T-helper 1 cell treated with Interleukin-12 subunit alpha and Interleukin-12 subunit beta and Interleukin-4 antibody, amounts not matched to agents 30 μg/mL and 1 μg/mL, for 36 hours (primary cell): ENCODE data around the gene KRTAP5-1.
A peak's percentile ranks its signal among the peaks of the same experiment; 100 is the strongest.

Source experiments
- H3K27ac Mint-ChIP-seq: one replicate; pipeline ENCODE4 v1.8.0; 2021; ENCODE audit warnings: mild to moderate bottlenecking, mixed read lengths
- H3K27me3 Mint-ChIP-seq: one replicate; pipeline ENCODE4 v1.8.0; 2021; ENCODE audit warnings: low read depth, mixed read lengths
- H3K36me3 Mint-ChIP-seq: one replicate; pipeline ENCODE4 v1.8.0; 2021; ENCODE audit warnings: low read depth, mixed read lengths
- H3K4me1 Mint-ChIP-seq: one replicate; pipeline ENCODE4 v1.8.0; 2021; ENCODE audit warnings: low read depth, mixed read lengths
- H3K4me3 Mint-ChIP-seq: one replicate; pipeline ENCODE4 v1.8.0; 2021; ENCODE audit warnings: mild to moderate bottlenecking, moderate library complexity, mixed read lengths
- H3K9me3 Mint-ChIP-seq: one replicate; pipeline ENCODE4 v1.8.0; 2021; ENCODE audit warnings: mixed read lengths

KRTAP5-1 gene

DNA sequence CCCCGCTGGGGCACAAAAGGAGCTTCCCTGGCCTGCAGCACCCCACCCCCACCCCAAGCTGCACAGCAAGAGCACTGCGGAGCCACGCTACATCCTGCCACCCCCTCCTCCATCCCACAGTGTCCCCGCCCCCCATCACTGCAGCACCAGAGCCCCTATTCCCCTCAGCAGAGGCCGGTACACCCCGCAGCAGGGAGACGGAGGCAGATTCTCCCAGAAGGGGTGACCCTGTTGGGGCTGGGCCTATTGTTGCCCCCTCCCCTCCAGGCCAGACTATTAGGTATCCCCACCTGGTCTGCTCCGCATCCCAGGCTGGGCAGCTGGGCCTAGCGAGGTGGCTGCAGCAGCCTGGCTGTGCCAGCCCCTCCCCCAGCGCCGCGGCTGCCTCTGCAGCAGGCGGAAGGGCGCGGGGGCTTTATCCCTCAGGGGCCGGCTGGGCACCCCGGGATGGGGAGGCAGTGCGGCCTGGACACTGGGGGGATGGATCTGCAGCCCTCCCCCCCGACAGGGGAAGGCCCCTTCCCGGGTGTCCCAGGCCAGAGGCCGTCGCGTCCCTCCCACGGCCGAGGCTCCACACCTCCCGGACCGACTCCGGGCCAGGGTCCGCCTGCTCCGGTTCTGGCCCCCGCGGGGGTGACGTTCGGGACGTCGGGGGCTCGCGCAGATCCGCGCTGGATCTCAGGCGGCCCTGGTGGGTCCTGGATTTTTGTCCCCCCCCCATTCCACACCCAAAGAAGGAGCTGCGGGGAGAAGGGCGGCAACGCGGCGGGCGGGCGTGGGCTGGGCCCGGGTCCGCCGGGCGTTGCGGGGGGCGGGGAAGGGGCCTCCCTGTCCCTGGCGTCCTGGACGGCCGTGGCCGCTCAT lies 14.0 kb downstream of the KRTAP5-1 start:
- Mint-ChIP-seq H3K4me3 (peak overlapping the region; percentile 60), H3K9me3 (no peaks in the 10 kb centered on the region), H3K36me3 (no peaks in the 10 kb centered on the region), H3K4me1 (peaks cover 6% of the 10 kb centered on the region), H3K27me3 (peaks cover 36% of the 10 kb centered on the region), H3K27ac (peak overlapping the region; percentile 59)

- peak overlapping the region; percentile 60 for H3K4me3 Mint-ChIP-seq
- H3K27me3 Mint-ChIP-seq, result peaks cover 31% of the 10 kb centered on the region
- H3K9me3 Mint-ChIP-seq, result no peaks in the 10 kb centered on the region
- H3K4me1 Mint-ChIP-seq, result peaks cover 6% of the 10 kb centered on the region
- H3K27ac Mint-ChIP-seq, result peak overlapping the region; percentile 59
- H3K36me3 Mint-ChIP-seq, result no peaks in the 10 kb centered on the region
Observed at GRCh38 chr11:1570531-1570895, 14.6 kb downstream of the KRTAP5-1 start.

GRCh38 chr11:1570001-1570453 lies 15.1 kb downstream of the KRTAP5-1 start:
- Mint-ChIP-seq H3K9me3 (no peaks in the 10 kb centered on the region), H3K4me1 (peaks cover 5% of the 10 kb centered on the region), H3K4me3 (no peak overlapping the region), H3K27me3 (peaks cover 26% of the 10 kb centered on the region), H3K27ac (no peak overlapping the region), H3K36me3 (no peaks in the 10 kb centered on the region)

GRCh38 chr11:1569251-1569780 lies 15.8 kb downstream of the KRTAP5-1 start:
- peaks cover 4% of the 10 kb centered on the region for H3K4me1 Mint-ChIP-seq
- H3K4me3 Mint-ChIP-seq, result no peak overlapping the region
- no peaks in the 10 kb centered on the region for H3K36me3 Mint-ChIP-seq
- H3K27me3 Mint-ChIP-seq, result peaks cover 23% of the 10 kb centered on the region
- H3K9me3 Mint-ChIP-seq, result no peaks in the 10 kb centered on the region
- H3K27ac Mint-ChIP-seq, result no peak overlapping the region

GRCh38 chr11:1568441-1568911 lies 16.6 kb downstream of the KRTAP5-1 start:
- Mint-ChIP-seq H3K36me3 (no peaks in the 10 kb centered on the region), H3K4me3 (no peak overlapping the region)

GRCh38 chr11:1567721-1568100 lies 17.4 kb downstream of the KRTAP5-1 start:
- H3K9me3 Mint-ChIP-seq, result no peaks in the 10 kb centered on the region
- H3K27ac Mint-ChIP-seq, result no peak overlapping the region
- peaks cover 15% of the 10 kb centered on the region for H3K27me3 Mint-ChIP-seq
- H3K4me1 Mint-ChIP-seq, result no peaks in the 10 kb centered on the region
- no peaks in the 10 kb centered on the region for H3K36me3 Mint-ChIP-seq
- H3K4me3 Mint-ChIP-seq, result no peak overlapping the region

More at GRCh38 chr11:1568441-1568911, 16.6 kb downstream of the KRTAP5-1 start:
- no peak overlapping the region for H3K27ac Mint-ChIP-seq
- H3K4me1 Mint-ChIP-seq, result peaks cover 2% of the 10 kb centered on the region
- peaks cover 17% of the 10 kb centered on the region for H3K27me3 Mint-ChIP-seq
- no peaks in the 10 kb centered on the region for H3K9me3 Mint-ChIP-seq

DNA sequence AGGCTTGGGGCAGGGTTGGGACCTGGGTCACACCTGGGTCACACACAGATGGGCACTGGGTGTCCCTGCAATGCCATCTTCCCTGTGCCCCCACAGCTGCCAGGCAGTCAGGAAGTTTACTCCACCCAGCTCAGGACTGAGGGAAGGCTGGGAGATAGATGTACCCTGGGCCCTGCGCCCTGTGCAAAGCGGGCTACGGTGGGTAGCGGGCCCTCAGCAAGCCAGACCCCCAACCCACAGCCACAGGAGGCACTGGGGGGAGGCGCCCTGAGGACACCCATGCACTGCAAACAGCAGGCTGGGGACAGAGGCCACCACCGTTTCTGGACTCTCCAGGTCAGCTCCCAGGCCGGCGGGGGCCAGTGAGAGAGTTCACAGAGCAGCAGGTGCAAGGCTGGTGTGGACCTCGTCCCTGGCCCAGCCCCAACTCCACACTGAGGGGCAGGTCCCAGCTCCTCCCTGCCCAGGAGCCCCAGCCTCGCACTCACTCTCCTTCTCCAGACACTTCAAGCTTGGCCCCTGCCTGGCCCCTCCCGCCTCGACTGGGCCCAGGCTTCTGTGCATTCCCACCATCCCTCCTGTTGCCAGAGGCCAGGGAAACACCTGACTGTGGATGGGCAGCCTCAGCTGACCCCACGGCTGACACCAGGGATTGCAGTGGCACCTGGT lies 17.9 kb downstream of the KRTAP5-1 start:
- H3K4me3 Mint-ChIP-seq, result no peak overlapping the region
- H3K27ac Mint-ChIP-seq, result no peak overlapping the region
- no peaks in the 10 kb centered on the region for H3K36me3 Mint-ChIP-seq
- peaks cover 15% of the 10 kb centered on the region for H3K27me3 Mint-ChIP-seq
- no peaks in the 10 kb centered on the region for H3K4me1 Mint-ChIP-seq
- no peaks in the 10 kb centered on the region for H3K9me3 Mint-ChIP-seq

- H3K4me3 Mint-ChIP-seq, result no peak overlapping the region
- peaks cover 15% of the 10 kb centered on the region for H3K27me3 Mint-ChIP-seq
- H3K4me1 Mint-ChIP-seq, result no peaks in the 10 kb centered on the region
- no peak overlapping the region for H3K27ac Mint-ChIP-seq
- H3K9me3 Mint-ChIP-seq, result no peaks in the 10 kb centered on the region
- H3K36me3 Mint-ChIP-seq, result no peaks in the 10 kb centered on the region
Observed at GRCh38 chr11:1566381-1567051, 18.6 kb downstream of the KRTAP5-1 start.

- Mint-ChIP-seq H3K9me3 (no peaks in the 10 kb centered on the region), H3K27me3 (peaks cover 14% of the 10 kb centered on the region), H3K4me1 (no peaks in the 10 kb centered on the region), H3K36me3 (no peaks in the 10 kb centered on the region), H3K27ac (no peak overlapping the region), H3K4me3 (no peak overlapping the region)
Observed at GRCh38 chr11:1565904-1566247, 19.2 kb downstream of the KRTAP5-1 start.

GRCh38 chr11:1565173-1565903 lies 19.7 kb downstream of the KRTAP5-1 start:
- H3K27me3 Mint-ChIP-seq, result peaks cover 8% of the 10 kb centered on the region

DNA sequence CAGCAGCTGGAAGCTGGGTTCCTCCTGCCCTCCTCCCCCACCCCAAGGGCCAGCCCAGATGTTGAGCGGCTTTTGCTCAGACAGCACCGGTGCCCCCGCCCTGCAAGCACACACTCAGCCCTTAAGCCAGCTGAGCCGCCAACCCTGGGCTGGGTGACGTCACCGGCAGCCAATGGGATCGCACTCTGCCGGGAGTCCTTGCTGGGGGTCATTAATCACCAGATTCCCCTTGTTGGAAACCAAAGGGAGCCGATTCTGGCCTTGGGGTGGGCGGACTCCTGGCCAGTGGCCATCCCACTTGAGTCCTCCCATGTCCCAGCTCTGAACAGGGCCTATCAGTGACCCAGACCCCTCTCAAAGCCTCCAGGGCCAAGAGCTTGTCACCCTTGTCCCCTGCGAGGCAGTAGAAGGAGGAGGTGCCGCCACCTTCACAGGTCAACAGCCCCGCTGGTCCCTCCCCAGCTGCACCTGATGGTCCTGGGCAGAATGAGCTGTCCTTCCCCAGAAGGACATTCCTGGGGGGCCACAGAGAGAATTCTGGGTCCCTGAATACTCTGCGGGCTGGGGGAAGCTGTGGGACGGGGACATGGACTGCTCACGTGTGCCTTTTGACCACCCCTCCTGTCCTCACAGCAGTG lies 20.4 kb downstream of the KRTAP5-1 start:
- Mint-ChIP-seq H3K27ac (no peak overlapping the region), H3K9me3 (no peaks in the 10 kb centered on the region), H3K4me3 (no peak overlapping the region), H3K4me1 (no peaks in the 10 kb centered on the region), H3K27me3 (peaks cover 5% of the 10 kb centered on the region), H3K36me3 (no peaks in the 10 kb centered on the region)

More at GRCh38 chr11:1565173-1565903, 19.7 kb downstream of the KRTAP5-1 start:
- no peaks in the 10 kb centered on the region for H3K4me1 Mint-ChIP-seq
- no peak overlapping the region for H3K4me3 Mint-ChIP-seq
- H3K27ac Mint-ChIP-seq, result no peak overlapping the region
- H3K9me3 Mint-ChIP-seq, result no peaks in the 10 kb centered on the region
- H3K36me3 Mint-ChIP-seq, result no peaks in the 10 kb centered on the region

DNA sequence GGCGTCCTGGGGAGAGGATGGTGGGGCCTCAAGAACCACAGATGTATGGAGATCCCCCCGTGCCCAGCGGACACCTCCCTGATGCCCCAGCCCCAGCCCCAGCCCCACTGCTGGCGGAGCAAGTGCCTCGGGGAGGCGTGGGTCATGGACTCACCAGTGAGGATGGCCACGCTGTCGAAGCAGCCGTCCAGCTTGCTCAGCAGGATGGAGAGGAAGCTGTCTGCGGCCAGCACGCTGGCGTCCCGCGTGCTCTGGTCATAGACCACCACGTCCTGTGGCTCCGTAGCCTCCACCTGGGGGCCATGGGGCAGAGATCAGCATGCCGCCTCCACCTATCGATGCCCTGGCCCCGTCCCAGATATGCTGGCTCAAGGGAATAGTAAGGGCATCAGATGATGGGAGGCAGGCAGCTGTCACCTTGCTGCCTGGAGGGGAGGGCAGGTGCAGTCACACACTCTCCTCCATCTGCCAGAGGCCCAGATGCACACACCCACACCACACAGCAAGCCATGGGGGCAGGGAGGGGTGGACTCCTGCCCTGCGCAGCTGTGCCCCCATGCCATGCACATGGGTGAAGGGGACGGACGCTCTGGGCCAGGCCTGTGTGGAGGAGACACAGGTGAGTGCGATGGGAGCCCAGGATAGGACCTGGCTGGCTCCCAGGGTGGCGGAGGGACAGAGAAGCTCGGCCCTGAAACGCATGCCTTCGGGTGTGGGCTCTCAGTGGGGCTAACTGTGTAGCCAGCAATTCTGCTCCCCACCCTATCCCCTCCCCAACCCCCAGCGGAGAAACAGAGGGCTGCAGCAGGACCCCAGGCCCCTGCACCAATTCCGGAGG lies 21.2 kb downstream of the KRTAP5-1 start:
- Mint-ChIP-seq H3K9me3 (no peaks in the 10 kb centered on the region), H3K36me3 (no peaks in the 10 kb centered on the region), H3K4me3 (no peak overlapping the region), H3K4me1 (no peaks in the 10 kb centered on the region), H3K27ac (no peak overlapping the region), H3K27me3 (no peaks in the 10 kb centered on the region)

DNA sequence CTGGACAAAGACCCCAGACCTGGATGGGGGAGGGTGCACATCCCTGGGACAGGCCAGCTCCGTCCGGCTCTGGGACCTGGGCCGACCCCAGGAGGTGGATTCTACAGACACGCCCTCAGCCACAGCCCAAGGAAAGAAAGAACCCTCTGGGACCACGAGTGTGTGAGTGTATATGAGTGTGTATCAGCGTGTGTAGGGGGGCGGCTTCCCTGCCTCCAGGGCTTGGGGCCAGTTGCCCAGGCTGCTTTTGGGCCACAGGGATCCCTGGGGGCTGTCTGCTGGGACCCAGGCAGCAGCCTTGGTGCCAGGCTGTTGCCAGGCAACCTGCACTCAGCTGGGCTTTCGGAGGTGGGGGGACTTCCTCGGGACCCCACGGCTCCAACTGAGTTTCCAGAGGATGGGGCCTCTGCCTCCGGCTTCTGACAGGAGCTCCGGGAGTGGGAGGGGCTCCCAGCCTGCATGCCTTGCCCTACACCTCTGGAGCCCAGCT lies 21.9 kb downstream of the KRTAP5-1 start:
- Mint-ChIP-seq H3K27me3 (no peaks in the 10 kb centered on the region), H3K27ac (no peak overlapping the region), H3K4me3 (no peak overlapping the region)

More for the DNA sequence above, 21.9 kb downstream of the KRTAP5-1 start:
- Mint-ChIP-seq H3K9me3 (no peaks in the 10 kb centered on the region), H3K36me3 (no peaks in the 10 kb centered on the region), H3K4me1 (no peaks in the 10 kb centered on the region)
